ENCODE data around the gene TMEM151A.

Gene TMEM151A

GRCh38 chr11:66323684-66324083 is 32.0 kb downstream of the TMEM151A start:
- H3K9ac ChIP-seq = no peak overlapping the region
- H3K4me3 ChIP-seq = no peak overlapping the region
- TF ChIP-seq Cebpa-rat (IDR thresholded peaks at IDR 0.05) = no peak
- H3K27ac ChIP-seq = no peak overlapping the region
- peaks cover 53 to 82% (median 76%) of the 10 kb centered on the region in 10 experiments for H3K4me1 ChIP-seq
- H3K4me2 ChIP-seq = peak overlapping the region in 8 of 11 experiments; percentile 74 to 98 (median 94); a peak in 9 of 22 replicates
- H3K9me3 ChIP-seq (replicated peaks in 1 of 11) = peaks cover 0 to 21% (median 14%) of the 10 kb centered on the region in 11 experiments; a peak in 15 of 22 replicates
- H3K27me3 ChIP-seq = no peaks in the 10 kb centered on the region
- H3K36me3 ChIP-seq = no peaks in the 10 kb centered on the region
- no peaks in the 10 kb centered on the region for H4K20me1 ChIP-seq

- Histone ChIP-seq H3K27ac (peak overlapping the region in 10 of 11 experiments; percentile 11 to 100 (median 95); a peak in 19 of 22 replicates), H3K4me2 (peak overlapping the region; percentile 74 to 98 (median 94)), H4K20me1 (no peaks in the 10 kb centered on the region), H3K9ac (peak overlapping the region in 8 of 11 experiments; percentile 4 to 93 (median 84); a peak in 14 of 22 replicates), H3K36me3 (no peaks in the 10 kb centered on the region), H3K27me3 (no peaks in the 10 kb centered on the region), H3K4me3 (no peak overlapping the region), H3K4me1 (peaks cover 53 to 82% (median 76%) of the 10 kb centered on the region in 10 experiments), H3K9me3 (replicated peaks in 1 of 11) (peaks cover 0 to 17% (median 11%) of the 10 kb centered on the region in 11 experiments; a peak in 13 of 22 replicates)
- no peak for TF ChIP-seq Cebpa-rat (IDR thresholded peaks at IDR 0.05)
Measured at GRCh38 chr11:66324664-66325063, 33.0 kb downstream of the TMEM151A start.

GRCh38 chr11:66325263-66325671 is 33.6 kb downstream of the TMEM151A start:
- no peaks in the 10 kb centered on the region for H4K20me1 ChIP-seq
- H3K9me3 ChIP-seq (replicated peaks in 1 of 11) = peaks cover 0 to 11% (median 5%) of the 10 kb centered on the region in 11 experiments; a peak in 12 of 22 replicates
- no peak for TF ChIP-seq Cebpa-rat (IDR thresholded peaks at IDR 0.05)
- H3K27ac ChIP-seq = peak overlapping the region; percentile 63 to 100 (median 95); a peak in 20 of 22 replicates
- H3K4me1 ChIP-seq = peaks cover 53 to 88% (median 82%) of the 10 kb centered on the region in 10 experiments
- peak overlapping the region in 10 of 11 experiments; percentile 67 to 93 (median 84); a peak in 18 of 22 replicates for H3K9ac ChIP-seq
- peak overlapping the region; percentile 74 to 98 (median 94) for H3K4me2 ChIP-seq
- H3K4me3 ChIP-seq = peak overlapping the region in 4 of 10 experiments; percentile 27 to 53 (median 45); a peak in 2 of 20 replicates
- H3K27me3 ChIP-seq = no peaks in the 10 kb centered on the region
- no peaks in the 10 kb centered on the region for H3K36me3 ChIP-seq

GRCh38 chr11:66326261-66327111 is 34.8 kb downstream of the TMEM151A start:
- H3K36me3 ChIP-seq = peaks cover 0 to 3% (median 0%) of the 10 kb centered on the region in 11 experiments; a peak in 2 of 22 replicates
- TF ChIP-seq Cebpa-rat (IDR thresholded peaks at IDR 0.05) = no peak
- peak overlapping the region; percentile 63 to 100 (median 95) for H3K27ac ChIP-seq
- H3K4me1 ChIP-seq = peaks cover 53 to 96% (median 89%) of the 10 kb centered on the region in 10 experiments
- peak overlapping the region; percentile 74 to 98 (median 94) for H3K4me2 ChIP-seq
- H3K9ac ChIP-seq = peak overlapping the region; percentile 67 to 93 (median 84)
- H3K4me3 ChIP-seq = peak overlapping the region in 8 of 10 experiments; percentile 27 to 59 (median 48); a peak in 14 of 20 replicates
- no peaks in the 10 kb centered on the region for H4K20me1 ChIP-seq
- H3K9me3 ChIP-seq (replicated peaks in 1 of 11) = peaks cover 0 to 6% (median 4%) of the 10 kb centered on the region in 11 experiments; a peak in 7 of 22 replicates
- no peaks in the 10 kb centered on the region for H3K27me3 ChIP-seq

GRCh38 chr11:66327171-66328030 is 35.7 kb downstream of the TMEM151A start:
- Histone ChIP-seq H3K4me1 (peaks cover 53 to 94% (median 80%) of the 10 kb centered on the region in 10 experiments), H3K36me3 (peaks cover 0 to 13% (median 0%) of the 10 kb centered on the region in 11 experiments; a peak in 8 of 22 replicates), H4K20me1 (peaks cover 0 to 7% (median 0%) of the 10 kb centered on the region in 11 experiments; a peak in 1 of 22 replicates), H3K4me3 (peak overlapping the region in 7 of 10 experiments; percentile 27 to 59 (median 46); a peak in 11 of 20 replicates), H3K9ac (peak overlapping the region; percentile 67 to 93 (median 83)), H3K27me3 (no peaks in the 10 kb centered on the region), H3K9me3 (replicated peaks in 1 of 11) (no peaks in the 10 kb centered on the region), H3K4me2 (peak overlapping the region; percentile 74 to 98 (median 92)), H3K27ac (peak overlapping the region; percentile 63 to 100 (median 95); a peak in 21 of 22 replicates)
- no peak for TF ChIP-seq Cebpa-rat (IDR thresholded peaks at IDR 0.05)

- no peak for TF ChIP-seq Cebpa-rat (IDR thresholded peaks at IDR 0.05)
- H3K36me3 ChIP-seq = peaks cover 0 to 18% (median 0%) of the 10 kb centered on the region in 11 experiments; a peak in 9 of 22 replicates
- no peaks in the 10 kb centered on the region for H3K9me3 ChIP-seq (replicated peaks in 1 of 11)
- peak overlapping the region in 9 of 11 experiments; percentile 84 to 100 (median 95); a peak in 18 of 22 replicates for H3K27ac ChIP-seq
- no peaks in the 10 kb centered on the region for H3K27me3 ChIP-seq
- peaks cover 0 to 12% (median 0%) of the 10 kb centered on the region in 11 experiments; a peak in 2 of 22 replicates for H4K20me1 ChIP-seq
- H3K4me1 ChIP-seq = peaks cover 53 to 95% (median 75%) of the 10 kb centered on the region in 10 experiments
- peak overlapping the region; percentile 74 to 98 (median 92) for H3K4me2 ChIP-seq
- peak overlapping the region in 9 of 11 experiments; percentile 73 to 93 (median 84); a peak in 17 of 22 replicates for H3K9ac ChIP-seq
- H3K4me3 ChIP-seq = peak overlapping the region in 3 of 10 experiments; percentile 28 to 59 (median 46); a peak in 3 of 20 replicates
Measured at GRCh38 chr11:66328031-66328301, 36.3 kb downstream of the TMEM151A start.

- peak overlapping the region in 6 of 10 experiments; percentile 4 to 59 (median 12); a peak in 7 of 20 replicates for H3K4me3 ChIP-seq
- H3K4me1 ChIP-seq = peaks cover 53 to 95% (median 74%) of the 10 kb centered on the region in 10 experiments
- H3K27ac ChIP-seq = peak overlapping the region in 10 of 11 experiments; percentile 64 to 100 (median 95); a peak in 21 of 22 replicates
- H3K9ac ChIP-seq = peak overlapping the region; percentile 56 to 93 (median 83); a peak in 19 of 22 replicates
- peak overlapping the region; percentile 74 to 98 (median 92) for H3K4me2 ChIP-seq
- TF ChIP-seq Cebpa-rat (IDR thresholded peaks at IDR 0.05) = no peak
- H4K20me1 ChIP-seq = peaks cover 0 to 18% (median 0%) of the 10 kb centered on the region in 11 experiments; a peak in 3 of 22 replicates
- no peaks in the 10 kb centered on the region for H3K9me3 ChIP-seq (replicated peaks in 1 of 11)
- peaks cover 0 to 24% (median 0%) of the 10 kb centered on the region in 11 experiments; a peak in 9 of 22 replicates for H3K36me3 ChIP-seq
- no peaks in the 10 kb centered on the region for H3K27me3 ChIP-seq
Measured at GRCh38 chr11:66328302-66329144, 36.8 kb downstream of the TMEM151A start.
